Measurements from ENCODE around the gene PTPN4.
A peak's percentile ranks its signal among the peaks of the same experiment; 100 is the strongest.

Gene PTPN4

GRCh38 chr2:119814216-119814615, 54.5 kb downstream of the PTPN4 start:
- no peak for DNase-seq

GRCh38 chr2:119818792-119819191, 59.1 kb downstream of the PTPN4 start:
- DNase-seq, result no peak

- no peak for DNase-seq
These were observed 60.1 kb downstream of the PTPN4 start for GRCh38 chr2:119819846-119820245.

GRCh38 chr2:119820275-119820674, 60.6 kb downstream of the PTPN4 start:
- DNase-seq, result no peak

GRCh38 chr2:119821266-119821665, 61.5 kb downstream of the PTPN4 start:
- no peak for DNase-seq

- peak; percentile 57 for DNase-seq
These were observed 64.1 kb downstream of the PTPN4 start for GRCh38 chr2:119823734-119824334.

GRCh38 chr2:119826370-119826961, 66.7 kb downstream of the PTPN4 start:
- peak; percentile 57 for DNase-seq

GRCh38 chr2:119827866-119828507, 68.3 kb downstream of the PTPN4 start:
- DNase-seq, result no peak

- no peak for DNase-seq
These were observed 76.9 kb downstream of the PTPN4 start for GRCh38 chr2:119836455-119837142.

- no peak for DNase-seq
These were observed 77.6 kb downstream of the PTPN4 start for GRCh38 chr2:119837350-119837749.

- DNase-seq, result no peak
These were observed 78.0 kb downstream of the PTPN4 start for GRCh38 chr2:119837759-119838158.

- DNase-seq, result peak; percentile 18
These were observed 78.5 kb downstream of the PTPN4 start for GRCh38 chr2:119838179-119838578.

- DNase-seq, result no peak
These were observed 81.8 kb downstream of the PTPN4 start for GRCh38 chr2:119841550-119841949.

- no peak for DNase-seq
These were observed 86.3 kb downstream of the PTPN4 start for GRCh38 chr2:119846021-119846420.

- no peak for DNase-seq
These were observed 90.3 kb downstream of the PTPN4 start for GRCh38 chr2:119849838-119850565.

GRCh38 chr2:119852214-119852613, 92.5 kb downstream of the PTPN4 start:
- DNase-seq, result no peak

GRCh38 chr2:119853777-119854399, 94.2 kb downstream of the PTPN4 start:
- DNase-seq, result no peak

- DNase-seq, result no peak
These were observed 96.8 kb downstream of the PTPN4 start for GRCh38 chr2:119856469-119856901.

- no peak for DNase-seq
These were observed 98.0 kb downstream of the PTPN4 start for GRCh38 chr2:119857742-119858141.

GRCh38 chr2:119859528-119859927, 99.8 kb downstream of the PTPN4 start:
- DNase-seq, result no peak

- no peak for DNase-seq
These were observed 101.2 kb downstream of the PTPN4 start for GRCh38 chr2:119860924-119861323.

- no peak for DNase-seq
These were observed 102.6 kb downstream of the PTPN4 start for GRCh38 chr2:119862127-119862889.

All from CD4-positive, alpha-beta T cell treated with Interleukin-6 for 4 hours (primary cell).